ENCODE measurements around the gene GRIN3A. TPM values are rescaled to one million over a fixed set of nuclear protein-coding genes. Genes with fewer than 3 reads are reported as not detected.
A peak's percentile ranks its signal among the peaks of the same experiment; 100 is the strongest.

Gene GRIN3A
- total and polyA plus RNA-seq, 3 donors from 2014 or later = 0.16 to 0.79 (median 0.25) TPM

DNA sequence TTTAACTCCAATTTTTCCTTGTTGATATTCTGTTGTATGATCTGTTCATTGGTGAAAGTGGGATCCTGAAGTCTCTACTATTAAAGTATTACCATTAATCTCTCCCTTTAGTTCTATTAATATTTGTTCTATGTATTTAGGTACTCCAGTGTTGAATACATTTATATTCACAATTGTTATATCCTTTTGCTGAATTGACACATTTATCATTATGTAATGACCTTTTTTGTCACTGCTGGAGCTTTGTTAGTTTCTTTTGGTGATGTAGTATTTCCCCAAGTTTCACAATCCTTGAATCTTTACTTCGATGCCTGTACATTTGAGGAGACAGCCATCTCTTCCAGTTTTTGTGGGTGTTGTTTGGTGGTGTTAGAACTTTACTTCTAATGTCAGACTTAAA is 90.0 kb downstream of the GRIN3A start:
- intact Hi-C loops (cut with DNase I; ENCODE audit: low total_unique reads) = no loop called here
- no peaks in the 10 kb centered on the region for H3K9me3 ChIP-seq
- H3K36me3 ChIP-seq (ENCODE audit: low read depth, missing control alignments) = no peaks in the 10 kb centered on the region
- no peak overlapping the region for H3K4me3 ChIP-seq
- no peak for TF ChIP-seq POLR2A (IDR thresholded peaks at IDR 0.05)
- TF ChIP-seq CTCF (IDR thresholded peaks at IDR 0.05) = no peak
- DNase-seq = no peak
- H3K27ac ChIP-seq = no peak overlapping the region
- no peaks in the 10 kb centered on the region for H3K4me1 ChIP-seq
- no peaks in the 10 kb centered on the region for H3K27me3 ChIP-seq
- WGBS, 2 donors = 92 to 97% methylated on average over 1 of the region's 1 CpG

DNA sequence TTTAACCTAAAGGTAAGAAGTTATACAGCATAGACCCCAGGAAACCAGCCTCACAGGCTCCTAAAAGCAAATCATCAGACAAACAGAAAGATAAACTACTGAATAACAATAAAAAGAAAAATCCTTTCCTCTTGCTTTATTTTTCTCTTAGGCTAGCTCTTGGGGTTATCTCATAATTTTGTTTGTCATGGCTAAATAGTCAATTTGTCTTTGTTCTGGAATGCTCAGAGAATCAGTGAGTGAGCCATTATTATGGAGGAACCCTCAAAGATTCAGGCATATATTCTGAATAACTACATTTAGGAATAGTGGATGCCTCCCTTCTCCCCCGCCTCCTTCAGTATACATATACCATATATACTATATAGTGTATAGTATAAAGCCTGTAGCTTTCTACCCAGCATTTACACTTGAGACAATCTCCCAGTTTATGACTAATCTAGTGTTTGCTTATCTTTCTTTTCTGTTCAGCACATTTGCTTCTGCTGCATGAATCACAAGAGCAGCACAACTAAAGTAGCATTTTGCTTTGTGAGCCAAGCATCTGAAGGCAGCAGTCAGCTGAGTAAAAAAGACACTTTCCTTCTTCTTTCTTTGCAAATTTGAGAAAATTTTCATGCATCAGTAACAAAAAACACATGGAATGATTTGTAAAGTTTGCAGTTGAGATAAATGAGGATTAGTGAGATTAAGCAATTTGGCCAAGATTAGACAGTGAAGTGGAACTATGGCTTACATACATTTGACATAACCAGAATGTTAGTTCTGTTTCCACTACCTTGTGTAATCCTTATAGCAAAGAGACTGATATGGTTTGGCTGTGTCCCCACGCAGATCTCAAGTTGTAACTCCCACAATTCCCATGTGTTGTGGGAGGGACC is 98.4 kb downstream of the GRIN3A start:
- no peak for TF ChIP-seq POLR2A (IDR thresholded peaks at IDR 0.05)
- TF ChIP-seq CTCF (IDR thresholded peaks at IDR 0.05) = no peak
- no peak for DNase-seq
- Histone ChIP-seq H3K9me3 (no peaks in the 10 kb centered on the region), H3K4me3 (no peak overlapping the region), H3K27ac (peak overlapping the region in 1 of 2 donors; percentile 47), H3K27me3 (no peaks in the 10 kb centered on the region), H3K36me3 (ENCODE audit: low read depth, missing control alignments) (no peaks in the 10 kb centered on the region), H3K4me1 (no peaks in the 10 kb centered on the region)
- intact Hi-C loops (cut with DNase I; ENCODE audit: low total_unique reads) = no loop called here
- WGBS, 2 donors = 70 to 74% methylated on average over 2 of the region's 2 CpGs

DNA sequence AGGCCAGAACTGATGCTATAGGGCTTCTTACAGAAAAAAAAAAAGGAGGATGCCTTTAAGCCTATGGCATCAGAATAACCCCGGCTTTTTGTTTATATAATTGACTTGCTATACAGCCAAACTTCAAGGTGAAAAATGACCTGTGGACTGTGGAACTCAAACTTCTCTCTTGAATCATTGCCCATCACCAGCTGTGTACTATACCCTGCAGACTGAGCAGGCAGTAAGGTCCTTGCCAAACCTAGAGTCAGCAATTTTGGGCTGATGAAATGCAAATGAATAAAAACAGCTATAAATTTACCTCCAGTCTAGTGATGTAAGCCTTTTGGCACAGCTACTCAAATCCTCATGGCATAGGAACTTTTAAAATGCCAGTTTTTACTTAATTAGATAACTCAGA is 99.1 kb downstream of the GRIN3A start:
- H3K27me3 ChIP-seq = no peaks in the 10 kb centered on the region
- H3K4me1 ChIP-seq = no peaks in the 10 kb centered on the region
- no peaks in the 10 kb centered on the region for H3K36me3 ChIP-seq (ENCODE audit: low read depth, missing control alignments)
- TF ChIP-seq CTCF (IDR thresholded peaks at IDR 0.05) (no peak), POLR2A (IDR thresholded peaks at IDR 0.05) (no peak)
- H3K9me3 ChIP-seq = no peaks in the 10 kb centered on the region
- WGBS, 2 donors = 62 to 69% methylated on average over 1 of the region's 1 CpG
- no peak for DNase-seq
- no peak overlapping the region for H3K27ac ChIP-seq
- no peak overlapping the region for H3K4me3 ChIP-seq
- intact Hi-C loops (cut with DNase I; ENCODE audit: low total_unique reads) = no loop called here

- intact Hi-C loops (cut with DNase I; ENCODE audit: low total_unique reads) = no loop called here
- Histone ChIP-seq H3K4me3 (no peak overlapping the region), H3K36me3 (ENCODE audit: low read depth, missing control alignments) (no peaks in the 10 kb centered on the region), H3K27me3 (no peaks in the 10 kb centered on the region), H3K9me3 (no peaks in the 10 kb centered on the region), H3K4me1 (no peaks in the 10 kb centered on the region), H3K27ac (no peak overlapping the region)
- DNase-seq = no peak
- no peak for TF ChIP-seq POLR2A (IDR thresholded peaks at IDR 0.05)
- TF ChIP-seq CTCF (IDR thresholded peaks at IDR 0.05) = no peak
- 34 to 38% methylated on average over 3 of the region's 3 CpGs for WGBS, 2 donors
Measured at GRCh38 chr9:101636247-101636646, 102.2 kb downstream of the GRIN3A start.

- Histone ChIP-seq H3K4me1 (no peaks in the 10 kb centered on the region), H3K36me3 (ENCODE audit: low read depth, missing control alignments) (no peaks in the 10 kb centered on the region), H3K4me3 (no peak overlapping the region), H3K27me3 (no peaks in the 10 kb centered on the region), H3K27ac (no peak overlapping the region), H3K9me3 (no peaks in the 10 kb centered on the region)
- WGBS, 2 donors = 79 to 95% methylated on average over 1 of the region's 1 CpG
- DNase-seq = no peak
- intact Hi-C loops (cut with DNase I; ENCODE audit: low total_unique reads) = no loop called here
- TF ChIP-seq POLR2A (IDR thresholded peaks at IDR 0.05) (no peak), CTCF (IDR thresholded peaks at IDR 0.05) (no peak)
Measured at GRCh38 chr9:101635473-101635872, 103.0 kb downstream of the GRIN3A start.
